Forelimb muscle (tissue), 1 donor: ENCODE data around the gene CDT1. TPM values are rescaled to one million over a fixed set of nuclear protein-coding genes. Genes with fewer than 3 reads are reported as not detected.
"Not testable (repeated sequence)": the region's sequence is repeated elsewhere in the genome, so short reads cannot be mapped to it uniquely, and the experiment has no call there.

Source experiments
- DNase-seq: peaks from one replicate; pipeline ENCODE4 v3.0.0-alpha.2; 2013; ENCODE audit warnings: low read depth
- polyA plus RNA-seq: library from polyadenylated mRNA; unstranded; fragments of 120-200 nt; gene quantifications from one replicate; pipeline ENCODE4 v1.2.1, GENCODE V29; 2013; ENCODE audit not compliant: insufficient read length

CDT1 gene
- polyA plus RNA-seq, 1 donor = 5.6 TPM

DNA sequence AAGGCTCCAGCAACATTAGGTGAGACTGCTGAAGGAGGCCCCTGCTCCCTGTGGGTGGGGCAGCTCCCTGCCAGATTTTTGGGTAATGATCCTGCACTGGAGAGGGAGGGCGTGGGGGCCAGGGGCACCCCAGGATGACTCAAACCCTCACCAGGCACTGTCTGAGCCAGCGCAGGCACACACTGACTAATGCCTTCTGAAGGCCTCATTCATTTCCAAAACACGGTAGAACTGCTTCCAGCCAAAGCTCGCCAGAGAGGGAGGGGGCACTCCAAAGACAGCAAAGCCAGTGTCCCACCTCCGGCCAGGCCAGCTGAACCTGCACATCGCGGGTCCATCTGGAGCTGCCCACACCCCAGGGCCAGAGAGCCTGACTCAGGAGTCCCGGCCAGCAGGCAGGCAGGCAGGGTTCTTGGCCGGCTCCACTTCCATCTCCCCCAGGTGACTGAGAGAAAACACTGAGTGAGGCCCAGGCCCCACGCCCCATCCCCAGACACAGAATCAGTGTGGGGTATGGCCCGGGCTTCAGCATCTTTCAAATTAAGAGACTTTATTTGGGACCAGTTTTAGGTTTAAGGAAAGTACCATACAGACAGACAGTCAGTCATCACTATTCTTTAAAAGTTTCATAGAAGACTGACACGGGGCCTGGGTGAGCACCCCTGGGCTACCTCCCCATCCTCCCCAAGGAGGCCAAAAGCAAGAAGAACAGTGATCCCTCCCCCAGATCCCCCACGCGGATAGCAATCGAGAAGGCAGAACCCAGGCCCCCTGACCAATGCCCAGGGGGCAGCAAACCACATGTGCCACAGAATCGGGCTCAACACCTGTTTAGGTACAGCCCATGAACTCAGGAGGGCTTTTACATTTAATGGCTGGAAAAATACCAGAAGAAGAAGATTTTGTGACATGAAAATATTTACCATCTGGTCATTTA is 20.9 kb upstream of the CDT1 start:
- no peak for DNase-seq

DNA sequence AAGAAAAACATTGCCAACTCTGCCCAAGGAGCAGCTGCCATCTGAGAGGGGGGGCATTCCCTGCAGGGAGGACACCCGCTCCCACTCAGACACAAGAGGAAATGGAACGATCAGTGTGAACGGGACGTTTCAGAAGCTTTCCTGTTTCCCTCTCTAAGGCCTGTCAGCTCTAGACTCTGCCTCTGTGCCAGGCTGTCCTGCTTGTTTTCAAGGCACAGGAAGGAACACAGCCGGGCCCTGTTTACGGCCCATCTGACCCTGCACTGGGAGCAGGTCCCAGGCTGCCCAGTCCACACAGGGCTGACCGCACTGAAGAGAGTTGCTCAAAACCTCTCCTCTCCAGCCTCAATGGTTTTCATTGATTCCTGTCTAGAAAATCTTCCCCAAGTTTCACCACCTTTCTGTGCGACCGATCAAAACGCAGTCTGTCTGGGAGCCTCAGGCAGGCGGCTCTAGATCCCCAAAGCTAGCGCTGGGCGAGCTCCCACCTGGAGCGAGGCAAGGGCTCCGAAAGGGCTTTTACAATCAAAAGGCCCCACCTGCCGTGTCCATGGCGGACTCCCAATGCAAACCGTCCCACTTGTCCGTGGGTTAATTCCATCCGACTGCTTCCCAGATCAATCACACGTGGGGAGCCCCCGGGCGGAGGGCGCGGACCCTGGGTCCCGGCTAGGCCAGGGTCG is 20.1 kb upstream of the CDT1 start:
- no peak for DNase-seq

DNA sequence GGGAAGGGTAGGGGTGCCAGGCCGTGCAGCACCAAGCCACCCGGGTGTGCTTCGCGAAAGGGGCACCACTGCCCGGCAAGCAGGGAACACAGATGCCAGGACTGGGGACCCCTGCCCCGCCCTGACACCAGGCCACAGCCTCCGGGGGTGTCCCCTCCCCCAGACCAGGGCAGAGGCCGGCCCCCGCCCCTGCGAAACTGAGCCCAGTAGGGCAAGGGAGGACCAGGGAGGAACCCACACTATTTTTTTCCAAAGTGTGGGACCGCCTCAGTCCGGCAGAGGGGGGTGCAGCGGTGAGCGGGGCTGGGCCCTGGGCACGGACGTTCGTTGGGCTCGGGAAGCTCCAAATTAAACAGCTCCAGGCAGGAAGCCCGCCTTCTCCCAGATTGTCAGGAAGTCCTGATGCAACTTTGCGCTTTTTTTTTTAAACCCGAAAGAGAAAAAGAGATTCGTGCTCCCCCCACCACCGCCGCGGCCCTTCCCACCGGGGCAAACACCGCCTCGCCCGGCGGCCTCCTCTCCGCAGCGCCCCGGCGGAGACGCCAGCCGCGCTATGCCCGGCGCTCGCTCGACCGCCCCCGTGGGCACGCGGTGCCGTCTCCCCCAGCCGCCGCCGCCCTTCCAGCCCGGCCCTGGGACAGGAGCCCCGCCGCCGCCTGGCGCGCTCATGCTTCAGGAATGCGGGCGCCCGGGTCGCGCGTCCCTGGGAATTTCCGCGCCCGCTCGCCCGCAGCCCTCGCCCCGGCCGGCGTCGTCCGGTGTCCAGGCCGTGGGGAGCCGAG is 19.3 kb upstream of the CDT1 start:
- DNase-seq = no peak

DNA sequence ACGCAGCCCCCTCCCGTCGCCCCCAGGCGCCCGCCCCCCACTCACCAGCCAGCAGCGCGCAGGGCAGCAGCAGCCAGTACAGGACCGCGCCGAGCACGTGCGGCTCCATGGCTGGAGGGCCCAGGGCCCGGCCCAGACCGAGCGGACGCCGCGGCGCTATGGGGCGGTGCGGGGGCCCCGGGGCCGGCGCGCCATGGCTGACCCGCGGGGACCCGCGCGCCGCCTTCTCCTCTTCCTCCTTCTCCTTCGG is 18.8 kb upstream of the CDT1 start:
- no peak for DNase-seq

DNA sequence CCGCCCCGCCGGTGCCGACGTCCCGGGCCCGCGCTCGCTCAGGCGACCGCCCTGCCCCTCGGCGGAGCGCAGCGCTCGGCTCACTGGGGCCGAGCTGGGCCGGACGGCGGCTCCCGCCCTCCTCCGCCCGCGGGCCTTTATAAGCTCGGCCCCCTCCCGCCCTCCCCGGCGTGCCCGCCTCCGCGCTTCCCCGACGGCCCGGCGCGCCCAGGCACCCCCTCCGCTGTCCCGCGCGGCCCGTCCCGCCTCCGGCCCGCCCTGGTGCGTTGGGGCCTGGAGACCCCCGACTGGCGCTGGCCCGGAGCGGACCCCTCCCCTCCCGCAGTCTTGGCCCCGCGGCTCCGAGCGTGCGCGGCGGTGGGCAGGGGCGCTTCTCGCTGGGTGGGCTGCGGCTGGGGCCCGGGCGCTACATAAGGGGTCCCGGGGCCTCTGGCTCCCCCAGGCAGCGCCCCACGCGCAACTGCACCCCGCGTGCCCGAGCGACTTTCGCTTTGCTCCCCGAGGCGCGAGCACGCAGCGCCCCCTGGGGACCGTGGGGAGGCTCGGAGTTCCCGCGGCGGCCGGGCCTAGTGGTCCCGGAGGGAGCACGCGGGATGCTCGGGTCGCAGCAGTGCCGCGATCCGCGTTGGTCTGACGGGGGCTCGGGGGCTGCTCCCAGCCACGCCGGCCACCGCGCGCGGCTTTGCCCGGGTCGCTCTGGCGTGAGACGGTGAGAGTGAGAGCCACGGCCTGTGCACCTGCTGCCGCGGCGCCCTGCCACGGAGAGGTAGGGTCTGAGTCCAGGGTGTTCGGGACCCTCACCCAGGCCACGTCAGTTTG is 18.3 kb upstream of the CDT1 start, which contains the start of gene PIEZO1:
TSS of gene PIEZO1 (minus strand) at position 115 of the 819 bp plus-strand sequence. CDS start 256 bp downstream, outside the sequence.
- DNase-seq = no peak

DNA sequence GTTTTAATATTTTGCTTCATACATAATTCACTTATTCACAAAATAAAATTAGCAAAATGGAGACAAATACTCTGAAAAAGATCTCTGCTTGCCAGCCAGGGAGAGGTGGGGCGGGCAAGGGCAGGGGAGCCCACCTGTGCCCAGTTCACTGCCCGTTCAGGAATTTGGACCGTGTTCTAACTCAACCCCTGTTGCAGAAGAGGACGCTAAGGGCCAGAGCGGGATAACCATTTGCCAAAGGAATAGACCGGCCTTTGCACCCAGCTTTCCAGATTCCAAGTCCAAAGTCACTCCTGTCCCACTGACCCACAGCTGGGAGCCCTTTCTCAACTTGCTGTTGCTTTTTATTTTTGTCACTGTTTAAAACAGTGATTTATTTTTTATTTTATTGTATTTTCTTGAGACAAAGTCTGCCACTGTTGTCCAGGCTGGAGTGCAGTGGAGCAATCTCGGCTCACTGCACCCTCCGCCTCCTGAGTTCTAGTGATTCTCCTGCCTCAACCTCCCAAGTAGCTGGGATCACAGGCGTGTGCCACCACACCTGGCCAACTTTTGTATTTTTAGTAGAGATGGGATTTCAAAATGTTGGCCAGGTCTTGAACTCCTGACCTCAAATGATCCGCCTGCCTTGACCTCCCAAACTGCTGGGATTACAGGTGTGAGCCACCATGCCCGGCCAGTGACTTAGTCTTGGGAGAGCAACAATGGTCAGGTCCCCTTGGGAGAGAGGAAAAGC is 15.8 kb upstream of the CDT1 start:
- DNase-seq = no peak

DNA sequence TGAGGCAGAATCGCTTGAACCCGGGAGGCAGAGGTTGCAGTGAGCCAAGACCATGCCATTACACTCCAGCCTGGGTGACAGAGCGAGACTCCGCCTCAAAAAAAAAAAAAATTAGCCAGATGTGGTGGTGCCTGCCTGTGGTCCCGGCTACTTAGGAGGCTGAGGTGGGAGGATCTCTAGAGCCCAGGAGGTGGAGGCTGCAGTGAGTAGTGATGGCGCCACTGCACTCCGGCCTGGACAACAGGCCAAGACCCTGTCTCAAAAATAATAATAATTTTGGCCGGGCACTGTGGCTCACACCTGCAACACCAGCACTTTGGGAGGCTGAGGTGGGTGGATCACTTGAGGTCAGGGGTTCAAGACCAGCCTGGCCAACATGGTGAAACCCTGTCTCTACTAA is 14.8 kb upstream of the CDT1 start:
- DNase-seq = not testable (repeated sequence)

DNA sequence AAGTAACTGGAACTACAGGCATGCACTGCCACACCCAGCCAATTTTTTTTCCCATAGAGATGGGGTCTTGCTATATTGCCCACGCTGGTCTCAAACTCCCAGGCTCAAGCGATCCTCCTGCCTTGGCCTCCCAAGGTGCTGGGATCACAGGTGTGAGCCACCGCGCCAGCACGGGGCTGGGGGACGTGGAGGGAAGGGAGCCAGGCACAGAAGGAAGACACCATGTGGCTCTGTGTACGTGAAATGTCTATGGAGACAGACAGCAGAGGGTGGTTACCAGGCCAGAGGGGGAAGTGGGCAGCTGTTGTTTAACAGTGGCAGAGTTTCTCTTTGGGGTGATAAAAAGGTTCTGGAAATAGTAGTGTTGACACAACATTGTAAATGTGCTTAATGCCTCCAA is 14.0 kb upstream of the CDT1 start:
- DNase-seq = no peak

DNA sequence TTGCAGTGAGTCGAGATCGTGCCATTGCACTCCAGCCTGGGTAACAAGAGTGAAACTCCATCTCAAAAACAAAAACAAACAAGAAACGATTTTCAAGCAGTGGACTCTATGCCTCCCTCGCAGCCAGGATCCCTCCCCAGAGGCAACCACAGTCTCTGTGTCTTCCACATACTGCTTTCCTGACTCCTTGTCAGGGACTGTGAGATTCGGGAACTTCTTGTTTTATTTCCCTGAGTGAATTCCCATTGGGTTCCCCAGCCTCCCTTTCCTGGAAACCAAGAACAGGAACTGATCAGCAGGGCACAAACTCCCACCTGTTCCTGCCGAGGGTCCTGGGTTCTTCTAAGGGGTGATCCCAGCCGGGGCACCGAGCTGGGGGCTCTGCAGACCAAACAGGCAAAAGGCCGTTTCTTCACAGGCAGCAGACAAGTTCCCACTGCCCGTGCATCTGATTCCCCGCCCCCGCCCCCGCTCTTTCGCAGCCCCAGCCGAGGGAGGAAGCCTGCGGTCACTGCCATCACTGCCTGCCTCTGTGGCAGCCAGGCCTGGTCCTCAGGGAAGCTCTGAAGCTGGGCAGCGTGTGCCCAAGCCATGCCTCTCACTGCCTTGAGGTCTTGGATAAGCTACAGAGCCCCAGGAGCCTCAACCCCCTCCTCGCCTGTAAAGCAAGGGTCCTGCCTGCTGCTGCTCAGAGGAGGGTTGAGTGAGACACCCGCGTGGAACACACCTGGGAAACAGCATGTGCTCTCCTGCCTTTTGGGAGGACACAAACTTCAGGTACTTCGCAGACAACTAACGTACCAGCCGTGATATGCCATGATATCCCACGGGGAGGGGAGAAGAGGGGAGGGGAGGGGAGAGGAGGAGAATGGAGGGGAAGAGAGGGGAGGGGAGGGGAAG is 13.0 kb upstream of the CDT1 start:
- DNase-seq = no peak

DNA sequence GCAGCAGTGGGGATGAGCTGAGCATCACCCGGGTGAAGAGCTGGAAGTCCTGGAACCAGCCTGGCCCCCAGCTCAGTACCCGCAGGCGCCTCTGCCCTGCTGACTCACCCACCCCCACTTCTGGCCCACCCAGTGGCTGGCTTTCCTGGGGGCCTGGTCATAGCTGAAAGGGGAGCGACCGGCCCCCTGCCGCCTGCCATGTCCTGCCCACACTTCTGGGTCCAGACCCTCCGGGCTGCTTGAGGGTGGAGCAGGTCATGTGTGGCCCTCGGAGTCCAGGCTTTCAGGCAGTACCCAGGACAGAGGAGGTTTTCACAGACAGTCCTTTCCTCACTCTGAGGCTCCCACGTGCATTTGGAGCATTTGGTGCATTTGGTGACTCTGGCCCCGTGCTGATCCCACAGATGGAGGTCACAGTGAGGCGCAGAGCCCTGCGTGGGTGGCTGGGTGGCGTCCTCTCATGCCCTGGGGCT is 11.5 kb upstream of the CDT1 start:
- no peak for DNase-seq

DNA sequence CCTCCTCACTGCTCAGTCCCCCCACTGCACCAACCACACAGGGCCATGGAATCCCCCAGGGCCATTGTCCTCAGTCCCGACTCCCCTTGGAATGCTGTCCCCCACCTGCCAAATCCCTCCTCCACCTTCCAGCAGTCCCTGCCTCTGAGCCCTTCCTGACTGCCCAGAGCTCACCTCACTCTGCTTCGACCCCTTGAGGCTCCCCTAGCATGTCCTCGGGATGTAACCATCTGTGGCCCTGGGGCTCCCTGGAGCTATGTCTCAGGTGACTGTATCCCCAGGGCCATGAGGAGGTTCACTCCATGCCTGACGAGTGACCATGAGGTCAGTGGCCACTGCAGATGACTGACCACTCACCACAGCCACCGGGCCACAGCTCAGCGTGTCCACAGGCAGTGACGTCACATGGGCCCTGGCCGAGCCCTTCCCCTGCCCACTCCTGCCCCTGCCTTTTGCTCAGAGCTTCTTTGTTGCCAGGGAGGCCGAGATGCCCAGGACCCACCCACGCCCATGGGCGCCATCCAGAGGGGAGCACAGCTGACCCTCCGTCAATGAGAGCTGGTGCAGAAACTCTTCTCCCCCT is 10.8 kb upstream of the CDT1 start:
- no peak for DNase-seq

DNA sequence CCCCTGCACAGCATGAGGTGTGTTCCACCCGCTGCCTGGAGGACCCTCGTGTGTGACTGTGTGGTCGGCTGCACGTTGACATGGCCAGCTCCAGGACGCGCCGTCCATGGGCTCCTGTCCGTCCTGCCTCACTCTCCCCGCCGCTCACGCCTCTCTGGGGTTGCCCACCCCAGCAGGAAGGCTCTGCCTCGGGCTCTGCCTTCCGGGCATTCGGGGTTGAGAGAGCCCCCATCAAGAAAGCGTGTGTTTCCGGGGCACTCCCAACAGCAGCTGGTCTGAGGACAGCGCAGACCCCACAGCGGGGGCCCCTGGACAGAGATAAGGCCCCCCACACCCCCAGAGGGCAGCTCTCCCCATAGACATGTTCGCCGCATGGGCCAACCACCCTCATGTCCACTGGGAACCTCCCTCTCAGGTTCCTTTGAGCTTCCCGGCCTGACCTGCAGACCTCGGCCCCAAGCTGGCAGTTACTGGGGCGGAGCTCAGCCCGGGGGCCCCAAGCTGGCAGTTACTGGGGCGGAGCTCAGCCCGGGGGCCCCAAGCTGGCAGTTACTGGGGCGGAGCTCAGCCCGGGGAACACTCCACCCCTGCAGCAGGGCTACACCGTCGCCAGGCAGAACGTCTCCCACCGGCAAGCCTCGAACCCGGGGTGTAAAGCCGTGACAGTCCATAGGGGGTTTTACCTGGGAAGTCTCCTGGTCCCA is 10.2 kb upstream of the CDT1 start:
- no peak for DNase-seq

DNA sequence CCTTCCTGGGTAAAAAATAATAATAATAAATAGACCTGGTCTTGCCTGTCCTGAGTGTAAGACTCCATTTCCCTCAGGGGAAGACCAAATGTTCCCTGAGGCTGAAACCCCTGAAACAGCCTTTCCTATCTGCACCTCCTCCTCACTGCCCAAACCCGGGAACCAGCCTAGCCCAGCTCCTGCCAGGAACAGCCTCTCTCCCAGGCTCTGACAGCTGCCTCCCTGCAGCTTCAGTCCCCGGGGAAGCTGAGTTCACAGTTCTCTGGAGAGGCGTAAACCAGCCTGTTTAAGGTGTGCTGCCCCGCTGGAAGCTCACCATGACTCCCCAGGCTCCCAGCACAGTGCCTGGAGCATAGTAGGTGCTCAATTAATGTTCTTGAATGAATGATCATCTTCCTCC is 7.3 kb upstream of the CDT1 start:
- DNase-seq = no peak

DNA sequence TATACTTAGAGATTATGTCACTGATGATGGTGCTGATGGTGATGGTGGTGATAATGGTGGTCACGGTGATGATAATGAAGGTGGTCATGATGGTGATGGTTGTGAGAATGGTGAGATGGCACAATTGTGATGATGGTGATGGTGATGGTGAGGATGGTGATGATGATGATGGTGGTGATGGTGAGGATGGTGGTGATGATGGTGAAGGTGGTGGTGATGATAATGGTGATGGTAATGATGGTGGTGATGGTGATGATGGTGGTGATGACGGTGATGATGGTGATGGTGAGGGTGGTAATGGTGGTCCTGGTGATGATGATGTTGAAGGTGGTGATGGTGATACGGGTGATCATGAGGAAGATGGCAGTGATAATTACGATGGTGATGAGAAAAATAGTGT is 5.5 kb upstream of the CDT1 start:
- DNase-seq = no peak

DNA sequence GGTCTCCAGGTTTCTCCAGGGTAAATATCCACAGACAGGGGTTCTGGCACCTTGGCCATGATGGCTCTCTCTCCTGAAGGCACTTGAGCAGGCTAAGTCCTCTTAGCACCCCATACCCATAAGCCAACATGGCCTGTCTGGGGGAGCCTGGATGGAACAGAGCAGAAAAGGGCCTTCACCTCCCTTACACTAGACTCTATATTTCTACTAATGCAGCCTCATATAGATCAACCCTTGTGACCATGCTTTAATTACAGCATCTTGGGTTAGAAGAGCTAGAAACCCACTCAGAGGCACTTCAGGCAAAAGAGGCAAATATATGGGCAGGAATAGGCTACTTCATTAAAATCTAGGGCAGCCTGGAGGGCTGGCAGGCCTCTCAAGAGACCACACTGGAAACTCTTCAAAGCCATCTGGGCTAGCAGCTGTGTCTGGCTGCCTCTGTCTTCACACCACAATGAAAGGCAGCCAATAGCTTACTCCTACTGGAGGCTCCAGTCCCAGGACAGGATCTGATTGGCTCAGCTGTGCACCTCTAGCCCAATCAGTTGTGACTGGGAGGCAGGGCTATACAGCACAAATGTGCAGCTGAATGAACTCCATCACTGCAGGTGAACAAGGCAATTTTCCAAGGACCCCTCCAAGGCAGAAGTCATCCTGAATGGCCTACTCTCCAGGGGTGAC is 4.7 kb upstream of the CDT1 start:
- DNase-seq = no peak

DNA sequence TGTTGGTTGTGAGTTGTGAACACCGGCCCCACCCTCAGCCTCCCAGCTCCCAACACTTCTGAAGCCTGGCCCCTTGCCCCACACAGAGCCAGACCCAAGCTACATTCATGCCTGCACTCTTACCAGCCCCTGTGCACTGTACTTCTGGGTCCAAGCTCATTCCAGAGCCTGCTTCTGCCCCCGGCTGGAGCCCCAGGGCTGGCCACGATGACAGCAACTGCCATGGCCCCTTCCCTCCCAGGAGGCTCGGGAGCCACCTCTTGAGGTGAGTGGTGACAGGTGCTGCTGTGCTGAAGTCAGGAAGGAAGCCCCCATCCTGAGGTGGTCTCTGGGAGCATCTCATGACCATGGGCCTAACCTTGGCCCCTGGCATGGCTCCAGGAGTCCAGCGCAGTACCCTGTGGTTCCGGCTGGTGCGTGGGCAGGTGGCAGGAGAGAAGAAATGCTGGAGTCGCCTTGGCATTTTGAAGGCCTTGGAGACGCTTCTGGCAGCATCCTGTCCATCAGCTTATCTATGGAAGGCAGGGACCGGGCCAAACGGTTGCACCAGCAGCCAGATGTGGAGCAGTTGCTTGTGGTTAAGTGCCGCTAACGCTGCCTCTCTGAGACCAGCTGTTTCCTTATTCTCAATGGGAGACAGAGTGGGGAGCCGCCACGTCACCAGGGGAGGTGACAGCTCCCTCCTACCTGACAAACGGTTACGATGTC is 3.9 kb upstream of the CDT1 start:
- DNase-seq = no peak

DNA sequence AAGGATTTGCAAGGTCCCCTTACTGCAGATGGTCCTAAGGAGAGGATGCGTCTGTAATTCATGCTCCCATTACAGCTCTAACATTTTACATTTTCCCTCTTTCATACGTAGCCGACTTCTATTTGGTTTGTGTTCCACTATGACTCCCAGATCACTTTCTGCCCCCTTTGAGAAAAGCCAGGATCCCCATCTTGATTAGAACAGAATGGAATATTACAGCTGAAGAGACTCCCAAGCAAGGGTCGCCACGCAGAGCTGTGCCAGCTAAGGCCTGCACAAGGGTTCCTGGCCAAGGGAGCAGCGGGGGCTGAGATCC is 3.4 kb upstream of the CDT1 start:
- no peak for DNase-seq

DNA sequence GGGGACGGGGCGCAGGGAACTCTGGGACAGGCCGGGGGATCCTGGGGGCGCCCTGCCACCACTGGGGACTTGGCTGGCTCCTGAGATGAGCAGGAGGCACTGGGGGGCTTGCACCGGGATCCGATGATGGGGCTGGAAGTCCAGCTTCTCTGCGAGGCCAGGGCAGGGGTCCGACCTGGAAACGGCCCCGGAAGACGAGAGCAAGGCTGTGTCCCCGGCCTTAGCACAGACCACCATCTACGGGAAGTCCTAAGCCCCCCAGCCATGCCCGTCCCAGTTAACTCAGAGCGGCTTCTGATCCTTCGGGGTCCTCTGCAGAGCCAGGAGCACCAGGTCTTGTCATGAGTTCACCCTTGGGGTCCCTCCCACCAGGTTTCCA is 573 bp downstream of the CDT1 start:
- no peak for DNase-seq
